SU-DHL-6 (cell line): ENCODE data around the gene CAMK1D.

Source experiments
- CTCF ChIP-seq: fragments of 200-600 bp; sonication (generic); IDR thresholded peaks from one replicate; pipeline ENCODE4 v1.5.1; 2017; ENCODE audit warnings: antibody characterized with exemption, mild to moderate bottlenecking, low read length, moderate library complexity; ENCODE audit not compliant: insufficient read depth, poor library complexity, severe bottlenecking
- EZH2phosphoT487 ChIP-seq: fragments of 200-600 bp; sonication (generic), shearing (Covaris generic); conservative IDR thresholded peaks from 2 replicates; pipeline ENCODE4 v1.6.1; 2018; ENCODE audit warnings: mild to moderate bottlenecking, antibody characterized with exemption, low read length, moderate library complexity, mixed read lengths

GRCh38 chr10:12650122-12650521 lies 300.8 kb downstream of the CAMK1D start:
- TF ChIP-seq CTCF (no peak), EZH2phosphoT487 (no peak)
